ENCODE data around the gene PIGU.
A peak's percentile ranks its signal among the peaks of the same experiment; 100 is the strongest.

The PIGU gene

DNA sequence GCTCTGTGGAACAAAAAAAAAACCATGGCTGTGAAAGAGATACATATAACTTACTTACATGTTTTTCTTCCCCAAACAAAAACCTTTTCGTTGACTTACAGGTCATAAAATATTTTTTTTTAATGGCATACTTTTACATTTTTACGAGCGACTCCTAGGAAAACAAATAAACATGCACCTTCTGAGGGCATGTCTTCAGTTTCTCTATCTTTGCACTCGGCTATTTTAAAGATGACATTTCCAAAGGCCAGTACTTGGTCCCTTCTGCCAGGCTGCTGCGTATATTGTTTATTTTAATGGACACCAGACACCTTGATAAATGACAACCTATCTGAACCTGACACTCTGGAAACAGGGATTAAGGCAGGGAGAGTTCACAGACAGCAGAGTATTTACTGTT, 49.4 kb downstream of the PIGU start (continued):
- TF ChIP-seq WT1 (tag by site-specific recombination; IDR thresholded peaks at IDR 0.05) (peak; percentile 73), ZBTB17 (tag by site-specific recombination; IDR thresholded peaks at IDR 0.05) (peak; percentile 70), TSHZ1 (tag by site-specific recombination; IDR thresholded peaks at IDR 0.05; ENCODE audit: borderline replicate concordance) (0 out of 2 replicates have a peak, but pooled peaks have one; percentile 52), BCL11A (tag by site-specific recombination; IDR thresholded peaks at IDR 0.05; ENCODE audit: low read depth) (peak; percentile 88), KLF8 (tag by site-specific recombination; IDR thresholded peaks at IDR 0.05) (no peak), FEZF1 (tag by site-specific recombination; IDR thresholded peaks at IDR 0.05) (peak; percentile 68), SETDB1 (IDR thresholded peaks at IDR 0.05; ENCODE audit: insufficient read length, low read length) (no peak), ZNF585B (tag by site-specific recombination; IDR thresholded peaks at IDR 0.05) (no peak), ZNF629 (tag by site-specific recombination; IDR thresholded peaks at IDR 0.05) (peak; percentile 35; the same call in 1 of the 2 replicates), OSR2 (tag by site-specific recombination; IDR thresholded peaks at IDR 0.05) (peak; percentile 78), BCL6B (tag by site-specific recombination; IDR thresholded peaks at IDR 0.05) (peak; percentile 37; the same call in 1 of the 2 replicates), ZXDB (tag by site-specific recombination; IDR thresholded peaks at IDR 0.05) (peak; percentile 55; the same call in 1 of the 2 replicates), ZBTB44 (tag by site-specific recombination; IDR thresholded peaks at IDR 0.05) (peak; percentile 59)
- TF ChIP-seq, protein P1, sequence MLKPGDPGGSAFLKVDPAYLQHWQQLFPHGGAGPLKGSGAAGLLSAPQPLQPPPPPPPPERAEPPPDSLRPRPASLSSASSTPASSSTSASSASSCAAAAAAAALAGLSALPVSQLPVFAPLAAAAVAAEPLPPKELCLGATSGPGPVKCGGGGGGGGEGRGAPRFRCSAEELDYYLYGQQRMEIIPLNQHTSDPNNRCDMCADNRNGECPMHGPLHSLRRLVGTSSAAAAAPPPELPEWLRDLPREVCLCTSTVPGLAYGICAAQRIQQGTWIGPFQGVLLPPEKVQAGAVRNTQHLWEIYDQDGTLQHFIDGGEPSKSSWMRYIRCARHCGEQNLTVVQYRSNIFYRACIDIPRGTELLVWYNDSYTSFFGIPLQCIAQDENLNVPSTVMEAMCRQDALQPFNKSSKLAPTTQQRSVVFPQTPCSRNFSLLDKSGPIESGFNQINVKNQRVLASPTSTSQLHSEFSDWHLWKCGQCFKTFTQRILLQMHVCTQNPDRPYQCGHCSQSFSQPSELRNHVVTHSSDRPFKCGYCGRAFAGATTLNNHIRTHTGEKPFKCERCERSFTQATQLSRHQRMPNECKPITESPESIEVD (tag by site-specific recombination; IDR thresholded peaks at IDR 0.05): peak; percentile 98
- TF ChIP-seq, protein P2, sequence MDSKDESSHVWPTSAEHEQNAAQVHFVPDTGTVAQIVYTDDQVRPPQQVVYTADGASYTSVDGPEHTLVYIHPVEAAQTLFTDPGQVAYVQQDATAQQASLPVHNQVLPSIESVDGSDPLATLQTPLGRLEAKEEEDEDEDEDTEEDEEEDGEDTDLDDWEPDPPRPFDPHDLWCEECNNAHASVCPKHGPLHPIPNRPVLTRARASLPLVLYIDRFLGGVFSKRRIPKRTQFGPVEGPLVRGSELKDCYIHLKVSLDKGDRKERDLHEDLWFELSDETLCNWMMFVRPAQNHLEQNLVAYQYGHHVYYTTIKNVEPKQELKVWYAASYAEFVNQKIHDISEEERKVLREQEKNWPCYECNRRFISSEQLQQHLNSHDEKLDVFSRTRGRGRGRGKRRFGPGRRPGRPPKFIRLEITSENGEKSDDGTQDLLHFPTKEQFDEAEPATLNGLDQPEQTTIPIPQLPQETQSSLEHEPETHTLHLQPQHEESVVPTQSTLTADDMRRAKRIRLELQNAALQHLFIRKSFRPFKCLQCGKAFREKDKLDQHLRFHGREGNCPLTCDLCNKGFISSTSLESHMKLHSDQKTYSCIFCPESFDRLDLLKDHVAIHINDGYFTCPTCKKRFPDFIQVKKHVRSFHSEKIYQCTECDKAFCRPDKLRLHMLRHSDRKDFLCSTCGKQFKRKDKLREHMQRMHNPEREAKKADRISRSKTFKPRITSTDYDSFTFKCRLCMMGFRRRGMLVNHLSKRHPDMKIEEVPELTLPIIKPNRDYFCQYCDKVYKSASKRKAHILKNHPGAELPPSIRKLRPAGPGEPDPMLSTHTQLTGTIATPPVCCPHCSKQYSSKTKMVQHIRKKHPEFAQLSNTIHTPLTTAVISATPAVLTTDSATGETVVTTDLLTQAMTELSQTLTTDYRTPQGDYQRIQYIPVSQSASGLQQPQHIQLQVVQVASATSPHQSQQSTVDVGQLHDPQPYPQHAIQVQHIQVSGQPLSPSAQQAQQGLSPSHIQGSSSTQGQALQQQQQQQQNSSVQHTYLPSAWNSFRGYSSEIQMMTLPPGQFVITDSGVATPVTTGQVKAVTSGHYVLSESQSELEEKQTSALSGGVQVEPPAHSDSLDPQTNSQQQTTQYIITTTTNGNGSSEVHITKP (tag by site-specific recombination; IDR thresholded peaks at IDR 0.05): peak; percentile 35; the same call in 1 of the 2 replicates

Data from HEK293 (cell line).